B cell (primary cell): ENCODE results near the gene BMF. TPM values are rescaled to one million over a fixed set of nuclear protein-coding genes. Genes with fewer than 3 reads are reported as not detected.

Source experiments
- ATAC-seq: fragments of 200-7000 bp; cut with Tn5 transposase; one replicate; pipeline ENCODE4 v1.10.0; 2021; ENCODE audit warnings: low read depth, mild to moderate bottlenecking, moderate number of reproducible peaks, moderate library complexity
- CTCF ChIA-PET: fragments of 350-600 bp; sonication (Branson Sonifier 250); formaldehyde crosslinking; loops from one replicate; lab custom pipeline; 2021; ENCODE audit warnings: antibody characterized with exemption, inconsistent platforms; lab: Charles Lee
- POLR2A ChIA-PET: fragments of 350-600 bp; sonication (Branson Sonifier 250); formaldehyde crosslinking; loops from one replicate; lab custom pipeline; 2021; ENCODE audit warnings: antibody characterized with exemption; lab: Charles Lee
- DNase-seq: peaks from one replicate; pipeline ENCODE4 v3.0.0; 2013
- H2AFZ ChIP-seq: 2 replicates; pipeline ENCODE4 v1.6.1; 2012; ENCODE audit warnings: mild to moderate bottlenecking, low read depth, low read length; ENCODE audit not compliant: insufficient read depth, poor library complexity, severe bottlenecking
- H3K27ac ChIP-seq, 2 donors: 1 replicate in 1 of 2; 2 replicates in 1 of 2; pipeline ENCODE4 v1.5.1; 2012 to 2013; ENCODE audit warnings: low read length in 2 of 2, mild to moderate bottlenecking in 2 of 2, moderate library complexity in 1 of 2
- H3K27me3 ChIP-seq, 4 experiments: fragments of 200-600 bp in 1 of 4; sonication (generic) in 1 of 4; replicated peaks in 1 of 4; 1 replicate in 2 of 4; 2 replicates in 2 of 4; pipeline versions ENCODE4 v1.6.1 to v1.7.0; 2013 to 2016; ENCODE audit warnings: low read length in 3 of 4, mild to moderate bottlenecking in 2 of 4, mixed read lengths in 1 of 4, moderate library complexity in 1 of 4; ENCODE audit not compliant: insufficient read depth in 4 of 4, control insufficient read depth in 3 of 4; ENCODE audit errors: control extremely low read depth in 1 of 4
- H3K36me3 ChIP-seq, 2 experiments: replicated peaks in 1 of 2; 1 replicate in 1 of 2; 2 replicates in 1 of 2; pipeline versions ENCODE4 v1.6.1 to v1.7.1; 2013; ENCODE audit warnings: low read length in 1 of 2; ENCODE audit not compliant: insufficient read depth in 2 of 2, control insufficient read depth in 1 of 2; ENCODE audit errors: control extremely low read depth in 1 of 2, extremely low read depth in 1 of 2
- H3K4me1 ChIP-seq, 2 donors: fragments of 200-600 bp in 1 of 2; sonication (generic) in 1 of 2; 1 replicate in 1 of 2; 2 replicates in 1 of 2; pipeline versions ENCODE4 v1.5.1 to v1.6.1; 2013 to 2017; ENCODE audit warnings: low read length in 2 of 2; ENCODE audit not compliant: control insufficient read depth in 2 of 2, insufficient read depth in 2 of 2
- H3K4me2 ChIP-seq: replicated peaks from 2 replicates; pipeline ENCODE3; 2012; ENCODE audit warnings: mild to moderate bottlenecking, low read depth, low read length; ENCODE audit not compliant: poor library complexity, severe bottlenecking
- H3K4me3 ChIP-seq, 5 experiments: fragments of 200-600 bp in 1 of 5; sonication (generic) in 1 of 5; 1 replicate in 3 of 5; 2 replicates in 2 of 5; pipeline versions ENCODE4 v1.5.1 to v1.7.0; 2011 to 2016; ENCODE audit warnings: low read length in 4 of 5, mild to moderate bottlenecking in 4 of 5, low read depth in 2 of 5, control low read depth in 1 of 5, moderate library complexity in 1 of 5; ENCODE audit not compliant: insufficient read depth in 1 of 5; ENCODE audit errors: control extremely low read depth in 1 of 5, extremely low read depth in 1 of 5
- H3K79me2 ChIP-seq: fragments of 200-600 bp; sonication (generic); one replicate; pipeline ENCODE4 v1.6.0; 2016; ENCODE audit warnings: low read length; ENCODE audit not compliant: control insufficient read depth, insufficient read depth
- H3K9ac ChIP-seq: fragments of 200-600 bp; sonication (generic); 2 replicates; pipeline ENCODE4 v1.6.1; 2017; ENCODE audit warnings: mild to moderate bottlenecking, low read length, moderate library complexity
- H3K9me3 ChIP-seq, 3 donors: one replicate each; pipeline versions ENCODE4 v1.6.1 to v1.7.1; 2013; ENCODE audit warnings: low read length in 2 of 3; ENCODE audit not compliant: control insufficient read depth in 2 of 3, insufficient read depth in 1 of 3; ENCODE audit errors: control extremely low read depth in 1 of 3
- H4K20me1 ChIP-seq: 2 replicates; pipeline ENCODE4 v1.6.0; 2012; ENCODE audit warnings: mild to moderate bottlenecking, low read length; ENCODE audit not compliant: insufficient read depth, control insufficient read depth, poor library complexity, severe bottlenecking
- H3K27ac Mint-ChIP-seq: one replicate; pipeline ENCODE4 v1.8.0; 2021; ENCODE audit warnings: mixed read lengths
- H3K27me3 Mint-ChIP-seq: one replicate; pipeline ENCODE4 v1.8.0; 2021; ENCODE audit warnings: mixed read lengths
- H3K4me1 Mint-ChIP-seq: one replicate; pipeline ENCODE4 v1.8.0; 2021; ENCODE audit warnings: mixed read lengths
- H3K4me3 Mint-ChIP-seq: one replicate; pipeline ENCODE4 v1.8.0; 2021; ENCODE audit warnings: mixed read lengths
- H3K9me3 Mint-ChIP-seq: one replicate; pipeline ENCODE4 v1.8.0; 2022; ENCODE audit warnings: mixed read lengths; ENCODE audit not compliant: insufficient read depth
- EZH2 ChIP-seq: IDR thresholded peaks from 2 replicates; pipeline ENCODE4 v1.6.1; 2012; ENCODE audit warnings: borderline replicate concordance, low read depth, mild to moderate bottlenecking, moderate library complexity, low read length; ENCODE audit not compliant: insufficient read depth, poor library complexity, severe bottlenecking
- WGBS: methylation state at CpG from one replicate; pipeline ENCODE4 v1.1.5; 2013; ENCODE audit warnings: missing lambda C conversion rate; ENCODE audit not compliant: insufficient coverage; 5-methylcytosine and 5-hydroxymethylcytosine counted together
- intact Hi-C: fragments of 100-400 bp; cut with micrococcal nuclease; formaldehyde crosslinking; loops from one replicate; pipeline ENCODE4 v1.10.0; 2022
- polyA plus RNA-seq: library from polyadenylated mRNA; depleted of rRNA; stranded (reverse); fragments of >200 nt; gene quantifications from 2 replicates; pipeline ENCODE4 v1.2.3, GENCODE V29; 2012
- total RNA-seq, 2 donors: library from RNA; stranded (reverse); fragments of 120-200 nt in 1 of 2; gene quantifications; 1 replicate in 1 of 2; 2 replicates in 1 of 2; pipeline versions ENCODE4 v1.2.3 to v1.2.4, GENCODE V29; 2013 to 2022
- TF ChIP-seq, protein P1 (sequence below): fragments of 200-600 bp; IDR thresholded peaks from one replicate; pipeline ENCODE4 v1.8.0; 2022; ENCODE audit warnings: antibody characterized with exemption, mild to moderate bottlenecking

BMF gene
- total and polyA plus RNA-seq, 2 donors (not counting 1 experiment from before 2014, with no cell fraction given) = 43.2 to 343 TPM

GRCh38 chr15:40097968-40098476 lies 10.7 kb downstream of the BMF start:
- Mint-ChIP-seq H3K4me3 (peak overlapping the region; percentile 85), H3K27ac (peak overlapping the region; percentile 95), H3K9me3 (no peaks in the 10 kb centered on the region), H3K27me3 (no peaks in the 10 kb centered on the region), H3K4me1 (peaks cover 96% of the 10 kb centered on the region)
- Histone ChIP-seq H3K9ac (peak overlapping the region; percentile 73), H3K79me2 (peaks cover 75% of the 10 kb centered on the region), H3K36me3 (peaks cover 0 to 26% of the 10 kb centered on the region in 2 experiments), H2AFZ (no peak overlapping the region), H4K20me1 (no peaks in the 10 kb centered on the region), H3K4me1 (peaks cover 100% of the 10 kb centered on the region in 2 donors), H3K4me2 (peak overlapping the region; percentile 84), H3K4me3 (peak overlapping the region in 2 of 5 experiments; percentile 13 to 53), H3K27me3 (no peaks in the 10 kb centered on the region), H3K27ac (peak overlapping the region; percentile 99 to 100), H3K9me3 (no peaks in the 10 kb centered on the region)
- intact Hi-C loops = loop anchor here (1.0 to 10.0 kb wide), 3 partner anchors 9 to 457 kb away; no protein-coding TSS in a partner anchor
- DNase-seq = no peak
- CTCF ChIA-PET = interaction anchor here (0.7 to 33.4 kb wide), 9 partner anchors 6 to 181 kb away, joined by 3 to 934 read pairs (median 11); partner anchors contain the start of genes BMF and SRP14
- POLR2A ChIA-PET = interaction anchor here (0.7 to 15.7 kb wide), 10 partner anchors 8 to 210 kb away, joined by 3 to 324 read pairs (median 14); partner anchors contain the start of genes BMF and PLCB2
- peak; percentile 13 for ATAC-seq
- 17% methylated on average over 9 of the region's 10 CpGs for WGBS
- TF ChIP-seq, protein P1, sequence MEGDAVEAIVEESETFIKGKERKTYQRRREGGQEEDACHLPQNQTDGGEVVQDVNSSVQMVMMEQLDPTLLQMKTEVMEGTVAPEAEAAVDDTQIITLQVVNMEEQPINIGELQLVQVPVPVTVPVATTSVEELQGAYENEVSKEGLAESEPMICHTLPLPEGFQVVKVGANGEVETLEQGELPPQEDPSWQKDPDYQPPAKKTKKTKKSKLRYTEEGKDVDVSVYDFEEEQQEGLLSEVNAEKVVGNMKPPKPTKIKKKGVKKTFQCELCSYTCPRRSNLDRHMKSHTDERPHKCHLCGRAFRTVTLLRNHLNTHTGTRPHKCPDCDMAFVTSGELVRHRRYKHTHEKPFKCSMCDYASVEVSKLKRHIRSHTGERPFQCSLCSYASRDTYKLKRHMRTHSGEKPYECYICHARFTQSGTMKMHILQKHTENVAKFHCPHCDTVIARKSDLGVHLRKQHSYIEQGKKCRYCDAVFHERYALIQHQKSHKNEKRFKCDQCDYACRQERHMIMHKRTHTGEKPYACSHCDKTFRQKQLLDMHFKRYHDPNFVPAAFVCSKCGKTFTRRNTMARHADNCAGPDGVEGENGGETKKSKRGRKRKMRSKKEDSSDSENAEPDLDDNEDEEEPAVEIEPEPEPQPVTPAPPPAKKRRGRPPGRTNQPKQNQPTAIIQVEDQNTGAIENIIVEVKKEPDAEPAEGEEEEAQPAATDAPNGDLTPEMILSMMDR = no peak
- no peak for TF ChIP-seq EZH2
